Measurements from ENCODE around the gene SSBP4.
"Not testable (repeated sequence)": the region's sequence is repeated elsewhere in the genome, so short reads cannot be mapped to it uniquely, and the experiment has no call there.

Gene SSBP4

DNA sequence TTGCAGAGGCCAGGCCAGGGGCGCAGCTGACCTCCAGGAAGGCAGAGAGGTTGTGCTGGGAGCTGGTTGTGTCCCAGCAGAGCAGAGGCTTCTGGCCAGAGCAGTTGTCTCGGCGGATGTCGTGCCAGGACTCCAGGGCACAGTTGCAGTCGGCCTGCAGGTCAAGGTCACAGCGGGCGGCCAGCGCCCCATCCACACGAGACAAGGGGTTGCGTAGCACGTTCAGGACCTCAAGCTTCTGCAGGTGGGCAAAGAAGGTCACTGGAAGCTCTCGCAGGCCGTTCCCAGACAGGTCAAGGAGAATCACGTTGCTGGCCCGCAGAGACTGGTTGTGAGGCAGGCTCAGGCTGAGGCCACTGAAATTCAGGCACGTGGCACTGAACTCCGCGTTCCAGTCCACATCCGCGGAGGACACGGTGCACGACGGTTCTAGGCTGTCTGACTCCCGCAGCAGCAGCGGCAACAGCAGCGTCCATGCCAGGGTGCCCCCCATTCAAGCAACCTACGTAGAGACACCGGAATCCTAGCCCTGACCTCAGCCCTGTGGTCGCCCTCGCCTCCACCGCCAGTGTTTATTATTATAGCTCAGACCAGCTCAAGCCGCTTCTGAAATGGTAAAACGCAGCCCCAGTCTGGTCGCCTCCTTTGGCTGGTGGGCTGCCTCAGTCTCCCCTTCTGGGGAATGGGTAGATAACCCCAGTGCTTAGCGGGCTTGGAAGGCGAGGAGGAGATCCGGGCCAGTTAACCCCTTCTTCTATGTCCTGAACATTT lies 22.5 kb upstream of the SSBP4 start:
- DNase-seq = no peak

- no peak for DNase-seq
Measured at GRCh38 chr19:18397242-18398202, 21.7 kb upstream of the SSBP4 start, which contains the start of gene LRRC25. LRRC25 (minus strand) TSS chr19:18397622; CDS start chr19:18396963, 659 bp downstream.

DNA sequence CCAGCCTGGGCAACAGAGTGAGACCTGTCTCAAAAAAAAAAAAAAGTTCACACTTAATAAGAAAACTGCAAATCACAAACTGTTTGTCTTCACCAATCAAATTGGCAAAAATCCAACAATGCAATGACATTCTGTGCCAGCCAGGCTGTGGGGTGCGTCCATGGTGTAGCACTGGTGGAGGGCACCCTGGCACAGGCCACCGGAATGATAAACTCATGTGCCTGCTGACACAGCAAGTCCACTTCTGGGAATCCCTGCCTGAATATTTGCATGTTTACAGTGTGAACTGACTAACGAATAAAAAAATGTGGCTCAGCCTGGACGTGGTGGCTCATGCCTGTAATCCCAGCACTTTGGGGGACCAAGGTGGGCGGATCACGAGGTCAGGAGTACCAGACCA lies 20.2 kb upstream of the SSBP4 start:
- no peak for DNase-seq

- DNase-seq = no peak
Measured at GRCh38 chr19:18401580-18402112, 17.6 kb upstream of the SSBP4 start.

DNA sequence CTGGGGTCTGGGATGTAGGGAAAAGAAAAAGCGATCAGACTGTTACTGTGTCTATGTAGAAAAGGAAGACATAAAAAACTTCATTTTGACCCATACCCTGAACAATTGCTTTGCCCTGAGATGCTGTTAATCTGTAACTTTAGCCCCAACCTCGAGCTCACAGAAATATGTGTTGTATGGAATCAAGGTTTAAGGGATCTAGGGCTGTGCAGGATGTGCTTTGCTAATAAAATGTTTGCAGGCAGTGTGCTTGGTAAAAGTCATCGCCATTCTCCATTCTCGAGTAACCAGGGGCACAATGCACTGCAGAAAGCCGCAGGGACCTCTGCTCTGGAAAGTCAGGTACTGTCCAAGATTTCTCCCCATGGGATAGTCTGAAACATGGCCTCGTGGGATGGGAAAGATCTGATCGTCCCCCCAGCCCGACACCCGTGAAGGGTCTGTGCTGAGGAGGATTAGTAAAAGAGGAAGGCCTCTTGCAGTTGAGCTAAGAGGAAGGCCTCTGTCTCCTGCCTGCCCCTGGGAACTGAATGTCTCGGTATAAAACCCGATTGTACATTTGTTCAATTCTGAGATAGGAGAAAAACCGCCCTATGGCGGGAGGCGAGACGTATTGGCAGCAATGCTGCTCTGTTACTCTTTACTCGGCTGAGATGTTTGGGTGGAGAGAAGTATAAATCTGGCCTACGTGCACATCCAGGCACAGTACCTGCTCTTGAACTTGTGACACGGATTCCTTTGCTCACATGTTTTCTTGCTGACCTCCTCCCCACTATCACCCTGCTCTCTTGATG lies 16.5 kb upstream of the SSBP4 start:
- not testable (repeated sequence) for DNase-seq

- not testable (repeated sequence) for DNase-seq
Measured at GRCh38 chr19:18405754-18406153, 13.4 kb upstream of the SSBP4 start.

DNA sequence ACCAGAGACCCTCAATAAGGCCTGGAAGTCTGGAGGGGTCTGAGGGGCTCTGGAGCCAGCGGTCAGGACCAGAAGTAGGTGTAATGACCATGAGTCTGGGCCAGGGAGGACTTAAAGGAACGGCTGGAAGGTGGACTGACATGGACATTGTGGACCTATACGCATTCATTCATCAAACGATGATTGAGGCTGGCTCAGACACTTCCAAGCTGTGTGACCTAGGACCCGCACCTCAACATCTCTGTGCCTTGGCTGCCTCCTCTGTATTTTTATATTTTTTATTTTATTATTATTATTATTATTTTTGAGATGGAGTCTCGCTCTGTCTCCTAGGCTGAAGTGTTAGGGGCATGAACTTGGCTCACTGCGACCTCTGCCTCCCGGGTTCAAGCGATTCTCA lies 12.4 kb upstream of the SSBP4 start:
- no peak for DNase-seq

DNA sequence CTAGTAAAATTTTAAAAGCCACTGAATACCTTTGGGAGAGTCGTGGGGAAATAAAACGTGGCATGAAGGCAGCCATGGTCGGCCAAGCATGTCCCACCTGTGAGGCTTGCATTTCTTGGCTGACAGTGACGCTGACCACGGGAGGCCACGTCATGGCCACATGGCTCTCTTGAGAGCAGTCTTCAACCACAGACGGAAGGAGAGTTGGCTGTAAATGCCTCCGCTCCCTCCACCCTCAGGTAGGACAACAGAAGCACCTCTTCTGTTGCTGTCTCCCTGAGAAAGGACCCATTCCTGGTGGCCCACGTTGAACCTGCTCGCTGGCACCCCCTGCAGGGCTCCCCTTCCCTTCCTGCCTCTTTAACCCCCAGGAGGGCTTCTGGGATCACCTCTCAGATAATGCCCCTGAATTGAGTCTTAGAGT lies 11.1 kb upstream of the SSBP4 start:
- no peak for DNase-seq

GRCh38 chr19:18412610-18413239 lies 6.5 kb upstream of the SSBP4 start:
- DNase-seq = no peak

- DNase-seq = peak; percentile 71
Measured at GRCh38 chr19:18414504-18415177, 4.6 kb upstream of the SSBP4 start.

GRCh38 chr19:18415178-18415867 lies 3.9 kb upstream of the SSBP4 start:
- no peak for DNase-seq

DNA sequence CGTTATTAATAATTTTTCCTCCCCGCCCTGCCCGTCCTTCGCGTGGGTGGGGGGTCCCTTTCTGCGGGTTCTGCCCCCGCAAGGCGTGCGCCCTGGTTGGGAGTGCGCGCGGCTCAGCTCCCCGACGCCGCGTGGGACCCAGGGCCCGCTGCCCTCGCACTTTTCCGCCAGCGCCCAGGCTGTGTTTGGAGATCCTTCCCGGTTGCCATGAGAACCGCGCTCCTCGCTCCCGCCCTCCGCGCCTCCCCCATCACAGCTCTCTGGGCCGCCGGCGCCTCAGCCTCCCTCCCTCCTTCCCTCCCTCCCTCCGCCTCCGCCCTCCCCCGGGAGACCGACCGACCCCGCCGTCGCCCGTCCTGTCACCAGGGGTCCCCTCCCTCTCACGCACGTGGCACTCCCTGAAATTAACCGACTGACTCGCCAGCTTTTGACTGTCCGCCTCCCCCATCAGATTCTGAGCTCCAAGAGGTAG lies 2.4 kb upstream of the SSBP4 start:
- DNase-seq = peak; percentile 48

DNA sequence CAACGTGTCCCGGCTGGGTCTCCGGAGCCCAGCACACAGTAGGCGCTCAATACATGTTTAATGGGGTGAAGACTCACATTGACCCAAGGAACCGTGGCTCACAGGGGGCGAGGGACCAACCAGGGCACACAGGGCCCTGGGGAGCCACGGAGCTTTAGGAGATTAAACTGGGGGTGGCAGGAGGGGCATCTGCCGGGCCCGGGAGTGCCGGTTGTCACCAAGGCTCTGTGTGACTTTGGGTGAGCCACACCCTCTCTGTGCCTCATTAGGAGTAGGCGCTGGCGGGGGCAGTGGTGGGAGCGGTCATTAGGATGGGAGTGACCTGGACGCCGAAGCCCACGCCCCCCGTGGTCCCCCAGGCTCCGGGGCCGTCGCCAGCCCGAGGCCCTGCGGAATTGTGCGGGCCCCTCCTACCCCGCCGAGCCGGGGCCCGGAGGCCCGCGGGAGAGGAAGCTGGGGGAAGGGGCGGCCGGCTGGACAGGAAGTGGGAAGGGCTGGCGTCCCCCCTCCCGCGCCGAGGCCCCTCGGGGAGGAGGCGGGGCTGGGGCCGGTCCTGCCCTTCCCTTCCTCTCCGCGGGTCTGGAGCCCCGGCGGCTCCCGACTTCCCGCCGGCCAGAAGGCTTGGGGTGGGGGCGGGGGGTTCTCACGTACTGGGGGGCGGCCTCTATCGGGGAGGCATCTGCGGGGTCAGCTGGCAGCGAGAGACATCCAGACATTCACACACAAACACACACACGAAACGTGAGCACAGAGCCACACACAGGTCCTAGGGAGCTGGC lies 1.8 kb upstream of the SSBP4 start:
- DNase-seq = no peak

GRCh38 chr19:18418029-18418482 lies 1.1 kb upstream of the SSBP4 start:
- no peak for DNase-seq

- DNase-seq = no peak
Measured at GRCh38 chr19:18418483-18419194, 559 bp upstream of the SSBP4 start.

DNA sequence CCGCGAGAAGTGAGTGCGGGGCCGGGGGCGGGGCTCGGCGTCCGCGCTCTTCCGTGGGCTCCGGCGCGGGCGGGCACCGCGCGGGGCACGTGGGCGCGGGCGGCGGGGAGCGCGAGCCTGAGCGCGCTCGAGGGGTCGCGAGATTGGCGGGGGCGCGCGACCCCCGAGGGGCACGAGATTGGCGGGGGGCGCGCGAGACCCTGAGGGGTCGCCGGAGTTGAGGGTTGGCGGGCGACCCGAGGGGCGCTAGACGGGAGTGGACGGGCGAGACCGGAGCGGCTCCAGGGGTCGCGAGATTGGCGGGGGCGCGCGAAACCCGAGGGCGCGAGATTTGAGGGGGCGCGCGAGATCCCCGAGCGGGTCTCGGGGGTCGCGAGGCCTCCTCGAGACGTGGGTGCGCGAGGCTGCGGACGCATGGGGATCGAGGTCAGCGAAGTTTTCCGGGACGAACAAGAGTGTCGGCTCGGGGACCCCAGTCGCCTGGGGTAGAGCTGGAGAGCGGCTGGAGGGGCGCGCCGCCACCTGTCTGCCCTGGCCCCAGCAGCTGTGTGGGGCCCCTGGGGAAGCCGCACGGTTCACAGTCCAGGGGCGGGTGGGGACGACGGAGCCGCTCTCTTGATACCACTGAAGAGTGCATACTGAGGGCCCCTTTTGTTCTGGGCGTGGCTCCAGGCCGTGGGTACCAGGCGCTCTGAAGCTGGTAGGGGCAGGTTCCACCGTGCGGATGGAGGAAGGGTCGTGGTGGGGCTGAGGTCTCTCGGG lies 682 bp downstream of the SSBP4 start:
- DNase-seq = no peak

- DNase-seq = no peak
Measured at GRCh38 chr19:18420930-18421329, 1.7 kb downstream of the SSBP4 start.

- DNase-seq = no peak
Measured at GRCh38 chr19:18421371-18421959, 2.3 kb downstream of the SSBP4 start.
